HEK293 (cell line): ENCODE data around the gene SERINC2.

ENCODE experiments used
- KLF9 ChIP-seq: fragments of 450-650 bp; formaldehyde crosslinking; IDR thresholded peaks from 2 replicates; pipeline ENCODE4 v1.5.1; 2016; ENCODE audit warnings: missing biosample characterization, missing genetic modification characterization, low read depth
- PRDM2 ChIP-seq: fragments of 450-650 bp; formaldehyde crosslinking; IDR thresholded peaks from 2 replicates; pipeline ENCODE4 v1.5.1; 2016; ENCODE audit warnings: missing biosample characterization, missing genetic modification characterization, borderline replicate concordance
- RBAK ChIP-seq: fragments of 450-650 bp; formaldehyde crosslinking; IDR thresholded peaks from 2 replicates; pipeline ENCODE4 v1.5.1; 2016; ENCODE audit warnings: missing biosample characterization, missing genetic modification characterization
- SCRT1 ChIP-seq: fragments of 450-650 bp; formaldehyde crosslinking; IDR thresholded peaks from 2 replicates; pipeline ENCODE4 v1.5.1; 2016; ENCODE audit warnings: missing biosample characterization, missing genetic modification characterization, borderline replicate concordance
- ZBTB10 ChIP-seq: fragments of 450-650 bp; formaldehyde crosslinking; IDR thresholded peaks from 2 replicates; pipeline ENCODE4 v1.5.1; 2016; ENCODE audit warnings: missing biosample characterization, missing genetic modification characterization
- ZBTB21 ChIP-seq: fragments of 450-650 bp; formaldehyde crosslinking; IDR thresholded peaks from 2 replicates; pipeline ENCODE4 v1.5.1; 2017; ENCODE audit warnings: missing biosample characterization, missing genetic modification characterization
- ZBTB49 ChIP-seq: fragments of 450-650 bp; formaldehyde crosslinking; IDR thresholded peaks from 2 replicates; pipeline ENCODE4 v1.5.1; 2016; ENCODE audit warnings: missing biosample characterization, missing genetic modification characterization, low read depth
- ZNF114 ChIP-seq: fragments of 450-650 bp; formaldehyde crosslinking; IDR thresholded peaks from 2 replicates; pipeline ENCODE4 v1.5.0; 2017; ENCODE audit warnings: missing biosample characterization, missing genetic modification characterization
- ZNF157 ChIP-seq: fragments of 450-650 bp; formaldehyde crosslinking; IDR thresholded peaks from 2 replicates; pipeline ENCODE4 v1.5.1; 2016; ENCODE audit warnings: missing biosample characterization, missing genetic modification characterization
- ZNF350 ChIP-seq: fragments of 450-650 bp; formaldehyde crosslinking; IDR thresholded peaks from 2 replicates; pipeline ENCODE4 v1.5.0; 2017; ENCODE audit warnings: missing biosample characterization, mild to moderate bottlenecking, missing genetic modification characterization
- ZNF416 ChIP-seq: fragments of 450-650 bp; formaldehyde crosslinking; IDR thresholded peaks from 2 replicates; pipeline ENCODE4 v1.5.1; 2016; ENCODE audit warnings: missing biosample characterization, missing genetic modification characterization
- ZNF513 ChIP-seq: fragments of 450-650 bp; IDR thresholded peaks from 2 replicates; pipeline ENCODE4 v1.5.1; 2018; ENCODE audit warnings: missing biosample characterization, missing genetic modification characterization
- ZNF529 ChIP-seq: fragments of 450-650 bp; formaldehyde crosslinking; IDR thresholded peaks from 2 replicates; pipeline ENCODE4 v1.5.1; 2017; ENCODE audit warnings: missing genetic modification characterization, missing biosample characterization; ENCODE audit not compliant: insufficient replicate concordance
- ZNF544 ChIP-seq: fragments of 450-650 bp; formaldehyde crosslinking; IDR thresholded peaks from 2 replicates; pipeline ENCODE4 v1.5.0; 2017; ENCODE audit warnings: missing biosample characterization, missing genetic modification characterization
- ZNF596 ChIP-seq: fragments of 450-650 bp; IDR thresholded peaks from 2 replicates; pipeline ENCODE4 v1.5.0; 2018; ENCODE audit warnings: missing biosample characterization, mild to moderate bottlenecking, missing genetic modification characterization, moderate library complexity
- ZNF624 ChIP-seq: fragments of 450-650 bp; formaldehyde crosslinking; IDR thresholded peaks from 2 replicates; pipeline ENCODE4 v1.5.1; 2017; ENCODE audit warnings: missing biosample characterization, missing genetic modification characterization
- ZNF639 ChIP-seq: fragments of 450-650 bp; formaldehyde crosslinking; IDR thresholded peaks from 2 replicates; pipeline ENCODE4 v1.5.1; 2016; ENCODE audit warnings: missing biosample characterization, missing genetic modification characterization
- TF ChIP-seq, protein P1 (sequence below): fragments of 450-650 bp; formaldehyde crosslinking; IDR thresholded peaks from 2 replicates; pipeline ENCODE4 v1.5.1; 2016; ENCODE audit warnings: missing biosample characterization, missing genetic modification characterization
- TF ChIP-seq, protein P2 (sequence below): fragments of 450-650 bp; formaldehyde crosslinking; IDR thresholded peaks from 2 replicates; pipeline ENCODE4 v1.5.1; 2016; ENCODE audit warnings: missing biosample characterization, missing genetic modification characterization
- TF ChIP-seq, protein P3 (sequence below): fragments of 450-650 bp; formaldehyde crosslinking; IDR thresholded peaks from 2 replicates; pipeline ENCODE4 v1.5.1; 2017; ENCODE audit warnings: missing biosample characterization, missing genetic modification characterization

SERINC2 gene

GRCh38 chr1:31394584-31395193, 18.3 kb upstream of the SERINC2 start (continued):
- TF ChIP-seq, protein P1, sequence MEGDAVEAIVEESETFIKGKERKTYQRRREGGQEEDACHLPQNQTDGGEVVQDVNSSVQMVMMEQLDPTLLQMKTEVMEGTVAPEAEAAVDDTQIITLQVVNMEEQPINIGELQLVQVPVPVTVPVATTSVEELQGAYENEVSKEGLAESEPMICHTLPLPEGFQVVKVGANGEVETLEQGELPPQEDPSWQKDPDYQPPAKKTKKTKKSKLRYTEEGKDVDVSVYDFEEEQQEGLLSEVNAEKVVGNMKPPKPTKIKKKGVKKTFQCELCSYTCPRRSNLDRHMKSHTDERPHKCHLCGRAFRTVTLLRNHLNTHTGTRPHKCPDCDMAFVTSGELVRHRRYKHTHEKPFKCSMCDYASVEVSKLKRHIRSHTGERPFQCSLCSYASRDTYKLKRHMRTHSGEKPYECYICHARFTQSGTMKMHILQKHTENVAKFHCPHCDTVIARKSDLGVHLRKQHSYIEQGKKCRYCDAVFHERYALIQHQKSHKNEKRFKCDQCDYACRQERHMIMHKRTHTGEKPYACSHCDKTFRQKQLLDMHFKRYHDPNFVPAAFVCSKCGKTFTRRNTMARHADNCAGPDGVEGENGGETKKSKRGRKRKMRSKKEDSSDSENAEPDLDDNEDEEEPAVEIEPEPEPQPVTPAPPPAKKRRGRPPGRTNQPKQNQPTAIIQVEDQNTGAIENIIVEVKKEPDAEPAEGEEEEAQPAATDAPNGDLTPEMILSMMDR (tag by site-specific recombination) = peak; percentile 93
- TF ChIP-seq ZNF416 (tag by site-specific recombination) (no peak), ZNF596 (tag by site-specific recombination) (no peak), ZBTB21 (tag by site-specific recombination) (no peak), KLF9 (no peak), ZNF513 (tag by site-specific recombination) (no peak), PRDM2 (tag by site-specific recombination) (no peak), ZNF624 (tag by site-specific recombination) (no peak), ZNF114 (tag by site-specific recombination) (no peak), SCRT1 (tag by site-specific recombination) (peak; percentile 46), RBAK (tag by site-specific recombination) (no peak), ZNF529 (tag by site-specific recombination) (no peak), ZNF544 (tag by site-specific recombination) (no peak), ZNF639 (tag by site-specific recombination) (peak; percentile 51; the same call in 1 of the 2 replicates), ZNF157 (tag by site-specific recombination) (no peak), ZNF350 (tag by site-specific recombination) (no peak), ZBTB10 (tag by site-specific recombination) (no peak), ZBTB49 (tag by site-specific recombination) (no peak)
- TF ChIP-seq, protein P2, sequence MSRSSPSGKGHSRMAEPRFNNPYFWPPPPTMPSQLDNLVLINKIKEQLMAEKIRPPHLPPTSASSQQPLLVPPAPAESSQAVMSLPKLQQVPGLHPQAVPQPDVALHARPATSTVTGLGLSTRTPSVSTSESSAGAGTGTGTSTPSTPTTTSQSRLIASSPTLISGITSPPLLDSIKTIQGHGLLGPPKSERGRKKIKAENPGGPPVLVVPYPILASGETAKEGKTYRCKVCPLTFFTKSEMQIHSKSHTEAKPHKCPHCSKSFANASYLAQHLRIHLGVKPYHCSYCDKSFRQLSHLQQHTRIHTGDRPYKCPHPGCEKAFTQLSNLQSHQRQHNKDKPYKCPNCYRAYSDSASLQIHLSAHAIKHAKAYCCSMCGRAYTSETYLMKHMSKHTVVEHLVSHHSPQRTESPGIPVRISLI (tag by site-specific recombination) = no peak
- TF ChIP-seq, protein P3, sequence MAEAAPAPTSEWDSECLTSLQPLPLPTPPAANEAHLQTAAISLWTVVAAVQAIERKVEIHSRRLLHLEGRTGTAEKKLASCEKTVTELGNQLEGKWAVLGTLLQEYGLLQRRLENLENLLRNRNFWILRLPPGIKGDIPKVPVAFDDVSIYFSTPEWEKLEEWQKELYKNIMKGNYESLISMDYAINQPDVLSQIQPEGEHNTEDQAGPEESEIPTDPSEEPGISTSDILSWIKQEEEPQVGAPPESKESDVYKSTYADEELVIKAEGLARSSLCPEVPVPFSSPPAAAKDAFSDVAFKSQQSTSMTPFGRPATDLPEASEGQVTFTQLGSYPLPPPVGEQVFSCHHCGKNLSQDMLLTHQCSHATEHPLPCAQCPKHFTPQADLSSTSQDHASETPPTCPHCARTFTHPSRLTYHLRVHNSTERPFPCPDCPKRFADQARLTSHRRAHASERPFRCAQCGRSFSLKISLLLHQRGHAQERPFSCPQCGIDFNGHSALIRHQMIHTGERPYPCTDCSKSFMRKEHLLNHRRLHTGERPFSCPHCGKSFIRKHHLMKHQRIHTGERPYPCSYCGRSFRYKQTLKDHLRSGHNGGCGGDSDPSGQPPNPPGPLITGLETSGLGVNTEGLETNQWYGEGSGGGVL (tag by site-specific recombination) = no peak
